Measurements from ENCODE around the gene CD248.
A peak's percentile ranks its signal among the peaks of the same experiment; 100 is the strongest.

The CD248 gene

GRCh38 chr11:66316849-66317251 is at the start of gene CD248:
Gene CD248 (minus strand): TSS chr11:66317044. CDS start chr11:66317027, 17 bp downstream.
- TF ChIP-seq CTCF (IDR thresholded peaks at IDR 0.05), result no peak

- TF ChIP-seq CTCF (IDR thresholded peaks at IDR 0.05), result no peak
These were observed 49.1 kb upstream of the CD248 start for GRCh38 chr11:66365711-66366619.

- no peak for TF ChIP-seq CTCF (IDR thresholded peaks at IDR 0.05)
These were observed 48.3 kb upstream of the CD248 start for GRCh38 chr11:66365166-66365565.

- peak; percentile 91 for TF ChIP-seq CTCF (IDR thresholded peaks at IDR 0.05)
These were observed 47.1 kb upstream of the CD248 start for GRCh38 chr11:66363805-66364535.

GRCh38 chr11:66363187-66363601 is 46.4 kb upstream of the CD248 start:
- no peak for TF ChIP-seq CTCF (IDR thresholded peaks at IDR 0.05)

GRCh38 chr11:66362481-66363147 is 45.8 kb upstream of the CD248 start:
- no peak for TF ChIP-seq CTCF (IDR thresholded peaks at IDR 0.05)

- no peak for TF ChIP-seq CTCF (IDR thresholded peaks at IDR 0.05)
These were observed 44.7 kb upstream of the CD248 start for GRCh38 chr11:66361502-66361941.

All from LNCAP (cell line).